ENCODE results near the gene ASTN2.

The ASTN2 gene

GRCh38 chr9:117375956-117376355 lies 38.9 kb downstream of the ASTN2 start:
- DNase-seq (ENCODE audit: extremely low spot score, insufficient read length, low read depth) (no peak), FAIRE-seq (no peak)

- FAIRE-seq (no peak), DNase-seq (ENCODE audit: extremely low spot score, insufficient read length, low read depth) (no peak)
Observed at GRCh38 chr9:117374076-117374725, 40.7 kb downstream of the ASTN2 start.

DNA sequence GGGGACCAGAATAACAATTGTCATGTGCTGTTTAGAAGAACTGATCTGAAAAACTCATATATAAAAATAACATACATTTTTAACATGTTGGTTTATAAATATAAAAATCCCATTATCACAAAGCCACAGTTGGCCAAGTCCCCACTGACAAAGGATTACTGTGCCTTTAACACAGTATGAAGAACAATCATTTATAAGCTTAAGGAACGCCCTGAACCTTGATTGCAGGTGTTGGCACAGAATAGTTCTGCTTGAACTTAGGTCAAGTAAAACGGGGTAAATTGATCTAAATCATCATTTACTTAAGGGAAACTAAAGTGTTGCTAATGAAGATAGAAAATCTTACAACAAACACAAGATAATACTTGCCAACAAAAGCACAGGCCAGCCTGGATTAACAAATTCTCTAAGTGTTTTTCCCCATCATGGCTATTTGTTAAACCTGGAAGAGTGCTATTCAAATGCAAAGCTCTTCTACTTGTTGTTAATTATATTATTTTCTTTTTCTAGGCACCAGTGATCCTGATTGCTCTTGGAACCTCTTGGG lies 46.1 kb downstream of the ASTN2 start:
- FAIRE-seq (no peak), DNase-seq (ENCODE audit: extremely low spot score, insufficient read length, low read depth) (no peak)

DNA sequence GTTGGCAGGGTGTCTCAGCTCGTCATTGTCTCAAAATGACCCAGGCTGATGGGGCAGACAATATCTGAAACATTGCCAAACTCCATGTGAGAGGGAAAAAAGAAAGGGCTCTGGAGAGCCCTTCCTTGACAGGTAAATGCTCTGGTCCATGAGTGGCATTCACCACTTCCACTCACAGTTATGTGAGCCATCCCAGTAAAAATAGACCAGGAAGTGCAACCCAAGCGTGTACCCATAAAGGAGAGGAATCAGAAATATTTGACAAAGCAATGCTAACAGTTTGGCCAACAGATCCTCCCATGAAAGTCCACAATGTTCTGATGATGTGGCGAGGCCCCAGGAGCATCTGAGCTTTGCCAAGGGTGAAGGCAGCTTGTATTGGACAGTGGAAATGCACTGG lies 49.4 kb downstream of the ASTN2 start:
- DNase-seq (ENCODE audit: extremely low spot score, insufficient read length, low read depth) = no peak
- FAIRE-seq = no peak

GRCh38 chr9:117363006-117363405 lies 51.9 kb downstream of the ASTN2 start:
- DNase-seq (ENCODE audit: extremely low spot score, insufficient read length, low read depth) = no peak
- no peak for FAIRE-seq

- FAIRE-seq = no peak
- DNase-seq (ENCODE audit: extremely low spot score, insufficient read length, low read depth) = no peak
Observed at GRCh38 chr9:117359910-117360309, 54.9 kb downstream of the ASTN2 start.

GRCh38 chr9:117355542-117355941 lies 59.3 kb downstream of the ASTN2 start:
- DNase-seq (ENCODE audit: extremely low spot score, insufficient read length, low read depth) = no peak
- no peak for FAIRE-seq

- FAIRE-seq (no peak), DNase-seq (ENCODE audit: extremely low spot score, insufficient read length, low read depth) (no peak)
Observed at GRCh38 chr9:117354997-117355396, 59.9 kb downstream of the ASTN2 start.

DNA sequence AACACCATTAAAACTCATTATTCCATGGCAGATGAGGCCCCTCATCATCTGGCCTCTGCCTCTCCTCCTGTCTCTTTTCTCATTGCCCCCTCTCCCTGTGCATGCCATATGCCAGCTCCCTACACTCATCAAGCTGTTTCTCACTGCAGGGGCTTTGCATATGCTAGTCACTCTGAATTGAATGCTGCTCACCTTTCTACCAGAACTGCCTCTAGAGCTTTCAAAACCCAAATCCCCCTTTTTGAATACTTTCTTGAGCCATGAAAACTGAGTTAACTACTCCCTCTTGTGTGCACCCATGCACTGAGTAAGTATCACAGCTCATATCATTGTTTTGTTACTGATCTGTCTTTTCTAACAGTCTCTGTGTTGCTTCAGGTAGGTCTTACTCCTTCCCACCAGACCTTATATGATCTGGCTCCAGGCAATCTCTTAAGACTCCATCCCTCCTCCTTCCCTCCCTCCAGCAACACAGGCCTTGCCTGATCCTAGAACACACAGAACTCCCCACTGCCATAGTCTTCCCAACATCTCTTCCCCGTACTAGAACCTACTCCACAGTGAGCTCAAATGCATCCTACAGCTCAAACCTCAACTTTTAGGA lies 60.5 kb downstream of the ASTN2 start:
- no peak for FAIRE-seq
- no peak for DNase-seq (ENCODE audit: extremely low spot score, insufficient read length, low read depth)

DNA sequence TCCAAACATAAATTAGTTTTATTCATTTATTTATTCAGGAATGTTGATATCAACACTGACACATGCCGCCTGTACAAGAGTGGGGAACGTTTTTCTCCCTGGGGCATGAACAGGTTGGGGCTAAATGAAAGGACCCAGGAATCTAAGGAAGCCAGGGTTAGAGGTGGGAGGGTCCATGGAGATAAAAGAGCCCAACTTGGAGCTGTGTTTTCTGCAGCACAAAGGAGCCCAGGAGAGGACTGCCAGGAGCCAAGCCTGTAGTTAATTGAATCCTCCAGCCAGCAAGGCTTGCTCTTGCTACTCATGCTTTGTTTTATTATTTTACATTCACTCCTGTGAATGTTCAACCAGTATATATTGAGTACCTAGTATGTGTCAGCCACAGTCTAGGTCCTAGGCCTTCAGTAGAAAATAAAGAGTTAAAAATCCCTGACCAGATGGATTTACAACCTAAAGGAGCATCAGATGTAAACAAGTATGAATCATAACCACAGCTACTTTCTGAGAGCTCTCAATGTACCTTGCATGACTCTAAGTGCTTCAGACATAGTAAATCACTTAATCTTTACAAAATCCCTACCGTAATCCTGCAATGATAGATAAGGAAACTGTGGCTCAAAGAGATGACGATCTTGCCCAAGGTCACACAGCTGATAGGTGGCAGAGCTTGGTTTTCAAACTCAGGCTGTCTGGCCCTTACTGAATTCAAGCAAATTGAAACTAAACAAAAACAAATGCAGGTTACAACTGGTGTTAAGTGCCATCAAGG lies 69.8 kb downstream of the ASTN2 start:
- FAIRE-seq (no peak), DNase-seq (ENCODE audit: extremely low spot score, insufficient read length, low read depth) (no peak)

DNA sequence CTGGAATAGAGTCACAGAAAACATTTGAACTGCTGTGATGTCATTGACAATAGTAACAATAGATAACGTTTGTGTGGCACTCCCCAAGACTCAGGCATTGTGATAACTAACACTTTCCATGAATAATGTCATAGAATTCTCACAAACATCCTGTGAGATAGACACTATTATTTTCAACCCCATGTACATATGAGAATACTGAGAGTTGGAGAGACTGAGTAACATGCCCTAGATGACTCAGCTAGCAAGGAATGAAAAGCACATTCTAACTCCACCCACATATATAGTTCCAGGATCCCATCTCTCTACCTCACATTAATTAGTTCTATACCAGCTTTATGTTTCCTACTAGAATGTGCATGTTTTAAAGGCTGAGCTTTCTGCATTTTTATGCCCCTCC lies 71.4 kb downstream of the ASTN2 start:
- no peak for DNase-seq (ENCODE audit: extremely low spot score, insufficient read length, low read depth)
- FAIRE-seq = no peak

DNA sequence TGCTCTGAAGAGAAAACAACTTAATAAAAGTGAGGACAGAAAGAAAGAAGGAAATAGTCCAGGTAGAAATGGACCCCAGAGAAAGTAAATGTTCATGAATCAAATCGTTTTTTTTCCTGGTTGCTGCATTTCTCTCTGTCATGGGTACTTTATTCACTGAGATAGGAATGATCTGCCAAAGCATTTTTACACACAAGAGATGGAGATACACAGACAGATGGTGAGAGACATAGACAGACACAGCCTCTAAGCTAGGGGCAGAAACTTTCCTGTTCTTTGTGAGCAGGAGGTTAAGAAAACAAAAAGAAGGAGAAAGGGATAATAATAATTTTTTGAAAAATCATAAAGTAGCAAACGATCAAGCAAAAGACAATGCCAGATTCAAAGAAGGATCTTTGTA lies 73.7 kb downstream of the ASTN2 start:
- DNase-seq (ENCODE audit: extremely low spot score, insufficient read length, low read depth) = no peak
- no peak for FAIRE-seq

- FAIRE-seq = no peak
- DNase-seq (ENCODE audit: extremely low spot score, insufficient read length, low read depth) = no peak
Observed at GRCh38 chr9:117340422-117340821, 74.4 kb downstream of the ASTN2 start.

- DNase-seq (ENCODE audit: extremely low spot score, insufficient read length, low read depth) = no peak
- no peak for FAIRE-seq
Observed at GRCh38 chr9:117335837-117336433, 78.9 kb downstream of the ASTN2 start.

DNA sequence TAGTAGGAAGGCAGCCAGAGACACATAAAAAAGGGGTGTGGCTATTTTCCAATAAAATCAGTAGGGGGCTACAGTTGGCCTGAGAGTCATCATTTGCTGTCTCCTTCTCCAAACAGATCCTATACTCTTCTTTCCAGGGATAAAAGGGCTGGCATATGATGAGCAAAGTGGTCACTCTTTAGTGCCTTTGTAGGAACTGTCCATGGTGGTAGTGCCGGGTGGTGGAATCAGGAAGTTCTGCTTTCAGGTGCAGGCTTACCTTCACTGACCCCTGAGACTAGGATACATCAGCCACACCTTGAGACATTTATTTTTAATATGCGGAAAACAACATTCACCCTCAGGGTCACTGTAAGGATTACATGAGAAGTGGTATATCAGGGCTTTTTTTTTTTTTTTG lies 80.8 kb downstream of the ASTN2 start:
- DNase-seq (ENCODE audit: extremely low spot score, insufficient read length, low read depth) (no peak), FAIRE-seq (no peak)

DNA sequence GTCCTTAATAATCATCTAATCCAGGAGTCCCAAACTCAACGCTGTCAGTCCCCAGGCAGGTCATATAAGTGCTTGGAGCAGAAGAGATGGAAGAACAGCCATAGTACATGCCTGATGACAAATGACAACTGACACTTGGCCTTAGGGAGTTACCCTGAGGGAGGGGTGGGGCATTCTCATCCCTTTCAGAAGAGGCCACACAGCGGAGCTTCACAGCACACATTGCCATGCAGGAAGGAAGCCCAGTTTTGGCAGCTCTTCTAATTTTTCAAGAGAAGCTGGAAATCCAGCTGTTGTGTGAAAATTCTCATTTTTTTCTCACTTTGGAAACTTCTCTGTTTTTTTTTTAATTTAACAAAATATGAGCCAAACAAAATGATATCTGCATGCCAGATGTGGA lies 89.0 kb downstream of the ASTN2 start:
- DNase-seq (ENCODE audit: extremely low spot score, insufficient read length, low read depth) = no peak
- no peak for FAIRE-seq

DNA sequence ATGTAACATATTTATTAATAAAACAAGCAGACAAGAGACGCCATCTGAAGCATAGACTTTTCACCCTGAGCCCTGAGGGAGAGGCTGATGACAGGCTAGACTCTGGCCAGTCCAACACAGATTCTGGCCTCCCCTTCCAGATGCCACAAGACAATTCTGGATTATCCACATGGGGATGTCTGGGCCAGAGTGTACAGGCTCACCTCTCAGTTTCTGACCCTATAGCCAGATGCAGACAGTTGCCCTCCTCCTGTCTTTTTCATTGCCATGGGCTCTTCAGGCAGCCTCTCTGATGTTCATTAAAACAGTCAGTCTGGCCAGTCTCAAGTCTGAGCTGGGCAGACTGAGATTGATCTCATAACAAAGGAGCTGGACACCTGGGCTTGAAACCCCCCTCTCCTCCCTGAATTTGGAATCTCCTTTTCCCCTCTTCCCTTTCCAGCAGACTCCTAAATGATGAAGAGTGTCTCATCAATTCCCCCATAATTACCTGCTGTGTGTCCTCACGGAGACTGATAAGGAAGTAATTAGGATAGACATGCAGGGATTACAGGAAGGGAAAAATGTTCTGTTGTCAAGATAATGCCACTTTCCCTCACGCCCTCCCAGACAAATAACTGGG lies 89.6 kb downstream of the ASTN2 start:
- no peak for DNase-seq (ENCODE audit: extremely low spot score, insufficient read length, low read depth)
- no peak for FAIRE-seq

GRCh38 chr9:117323390-117323789 lies 91.5 kb downstream of the ASTN2 start:
- FAIRE-seq (no peak), DNase-seq (ENCODE audit: extremely low spot score, insufficient read length, low read depth) (no peak)

GRCh38 chr9:117317192-117317591 lies 97.7 kb downstream of the ASTN2 start:
- no peak for DNase-seq (ENCODE audit: extremely low spot score, insufficient read length, low read depth)
- FAIRE-seq = no peak

DNA sequence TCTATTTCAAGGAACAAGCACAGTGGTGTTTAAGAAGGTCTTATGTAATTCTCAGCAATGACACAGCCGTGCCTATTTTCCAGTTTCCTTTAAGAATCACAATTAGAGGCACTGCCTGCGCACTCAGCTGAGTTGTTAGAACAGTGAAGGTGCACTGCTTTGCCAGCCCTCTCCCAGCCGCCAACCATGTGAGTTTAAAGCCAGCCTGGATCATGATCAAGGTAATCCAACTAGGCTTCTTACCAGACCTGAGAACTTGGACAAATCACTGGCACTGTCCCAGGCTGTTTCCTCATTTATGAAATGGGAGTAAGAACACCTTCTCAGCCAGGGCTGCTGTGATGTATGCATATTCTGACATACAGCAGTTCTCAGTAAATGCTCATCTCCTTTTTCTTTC lies 99.6 kb downstream of the ASTN2 start:
- FAIRE-seq (no peak), DNase-seq (ENCODE audit: extremely low spot score, insufficient read length, low read depth) (no peak)

All from GM18507 (cell line).